Panc1 (cell line): ENCODE results near the gene RAP2B. TPM values are rescaled to one million over a fixed set of nuclear protein-coding genes. Genes with fewer than 3 reads are reported as not detected.

ENCODE experiments used
- ATAC-seq: fragments of 200-7000 bp; cut with Tn5 transposase; 2 replicates; pipeline ENCODE4 v1.9.1; 2020; ENCODE audit warnings: mild to moderate bottlenecking, moderate library complexity
- BruUV-seq: library from RNA; stranded (reverse); fragments of 400-500 nt; replicated peaks from 2 replicates; lab custom pipeline; 2021; lab: Mats Ljungman, UMichigan
- CTCF ChIA-PET: fragments of 300-600 bp; sonication (Branson Sonifier 250); formaldehyde crosslinking; loops from one replicate; lab custom pipeline; 2022; ENCODE audit warnings: antibody characterized with exemption; lab: Charles Lee
- POLR2A ChIA-PET: fragments of 300-600 bp; sonication (Branson Sonifier 250); formaldehyde crosslinking; loops from one replicate; lab custom pipeline; 2022; ENCODE audit warnings: antibody characterized with exemption; lab: Charles Lee
- DNase-seq: peaks from one replicate; pipeline ENCODE4 v3.0.0-alpha.2; 2010; ENCODE audit warnings: low read depth, low spot score
- H3K27ac ChIP-seq: 2 replicates; pipeline ENCODE4 v1.5.1; 2011; ENCODE audit warnings: mild to moderate bottlenecking, low read length, inconsistent platforms
- H3K27me3 ChIP-seq: fragments of 200-500 bp; sonication (Bioruptor generic); 2 replicates; pipeline ENCODE4 v1.6.0; 2014; ENCODE audit warnings: low read length, inconsistent platforms; ENCODE audit not compliant: control insufficient read depth, insufficient read depth
- H3K36me3 ChIP-seq: fragments of 200-500 bp; sonication (Bioruptor generic); 2 replicates; pipeline ENCODE4 v1.5.1; 2014; ENCODE audit warnings: inconsistent platforms, mild to moderate bottlenecking, low read length, moderate library complexity; ENCODE audit not compliant: control insufficient read depth, insufficient read depth
- H3K4me1 ChIP-seq: 2 replicates; pipeline ENCODE4 v1.5.1; 2011; ENCODE audit warnings: inconsistent platforms, mild to moderate bottlenecking, low read length, moderate library complexity; ENCODE audit not compliant: control insufficient read depth, insufficient read depth
- H3K4me3 ChIP-seq, 2 experiments: 2 replicates each; pipeline ENCODE4 v1.5.1; 2011 to 2012; ENCODE audit warnings: low read depth in 2 of 2, low read length in 2 of 2, mild to moderate bottlenecking in 2 of 2, inconsistent platforms in 1 of 2, moderate library complexity in 1 of 2
- H3K9me3 ChIP-seq: fragments of 200-500 bp; sonication (Bioruptor generic); 2 replicates; pipeline ENCODE4 v1.5.1; 2014; ENCODE audit warnings: low read depth, mild to moderate bottlenecking, inconsistent platforms, low read length, moderate library complexity; ENCODE audit not compliant: control insufficient read depth, insufficient read depth
- POLR2AphosphoS5 ChIP-seq: IDR thresholded peaks from 2 replicates; pipeline ENCODE4 v1.6.1; 2012; ENCODE audit warnings: mild to moderate bottlenecking, low read depth, low read length, moderate library complexity
- SIN3A ChIP-seq: IDR thresholded peaks from 2 replicates; pipeline ENCODE4 v1.6.1; 2012; ENCODE audit warnings: low read depth, mild to moderate bottlenecking, low read length, moderate library complexity, borderline replicate concordance; ENCODE audit not compliant: insufficient read depth
- TCF7L2 ChIP-seq: IDR thresholded peaks from 2 replicates; pipeline ENCODE4 v1.6.1; 2011; ENCODE audit warnings: mild to moderate bottlenecking, low read depth, low read length, inconsistent platforms
- in situ Hi-C: cut with HindIII; loops from 2 replicates; pipeline ENCODE4 v1.10.0; 2016; ENCODE audit warnings: low sequenced_read_pairs, low pct_unique_long_range_greater_than_20kb
- intact Hi-C: fragments of 100-400 bp; cut with micrococcal nuclease; formaldehyde crosslinking; loops from one replicate; pipeline ENCODE4 v1.10.0; 2022; ENCODE audit not compliant: unreplicated experiment
- total RNA-seq: library from RNA; stranded (reverse); gene quantifications from one replicate; pipeline ENCODE4 v1.2.1, GENCODE V29; 2021; ENCODE audit not compliant: unreplicated experiment
- TF ChIP-seq, protein P1 (sequence below), 2 experiments: IDR thresholded peaks; 2 replicates each; pipeline ENCODE4 v1.6.1; 2011 to 2012; ENCODE audit warnings: low read depth in 2 of 2, control low read depth in 1 of 2, low read length in 1 of 2, mild to moderate bottlenecking in 1 of 2, moderate library complexity in 1 of 2; ENCODE audit not compliant: insufficient read depth in 1 of 2
- TF ChIP-seq, protein P2 (sequence below): fragments of 450-650 bp; IDR thresholded peaks from 2 replicates; pipeline ENCODE4 v1.5.1; 2017; ENCODE audit warnings: mild to moderate bottlenecking

RAP2B gene
- total RNA-seq, 1 experiment from 2014 or later: 14.7 TPM

DNA sequence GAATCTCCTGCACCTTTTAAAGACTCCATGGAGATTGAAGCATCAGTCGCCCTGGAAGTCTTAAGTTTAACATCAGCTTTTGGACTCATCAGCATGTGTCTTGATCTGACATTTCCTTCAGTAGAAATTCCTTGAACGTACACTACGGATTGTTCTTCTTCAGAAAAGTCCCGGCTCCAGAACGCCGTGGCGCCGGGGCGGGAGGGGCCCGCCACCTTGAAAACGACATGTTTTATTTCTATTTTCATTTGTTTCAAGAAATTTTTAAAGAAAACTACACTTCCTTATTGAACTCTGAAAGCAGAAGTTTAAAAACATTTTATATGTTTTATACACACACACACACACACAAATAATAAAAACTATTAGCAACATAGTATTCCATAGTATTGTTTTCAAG lies 32.6 kb upstream of the RAP2B start:
- in situ Hi-C loops (no loop called here), intact Hi-C loops (no loop called here)
- Histone ChIP-seq H3K4me1 (peaks cover 3% of the 10 kb centered on the region; the same call in 1 of the 2 replicates), H3K9me3 (no peaks in the 10 kb centered on the region), H3K36me3 (no peaks in the 10 kb centered on the region), H3K27me3 (no peaks in the 10 kb centered on the region), H3K4me3 (no peak overlapping the region), H3K27ac (no peak overlapping the region)
- TF ChIP-seq, protein P1, sequence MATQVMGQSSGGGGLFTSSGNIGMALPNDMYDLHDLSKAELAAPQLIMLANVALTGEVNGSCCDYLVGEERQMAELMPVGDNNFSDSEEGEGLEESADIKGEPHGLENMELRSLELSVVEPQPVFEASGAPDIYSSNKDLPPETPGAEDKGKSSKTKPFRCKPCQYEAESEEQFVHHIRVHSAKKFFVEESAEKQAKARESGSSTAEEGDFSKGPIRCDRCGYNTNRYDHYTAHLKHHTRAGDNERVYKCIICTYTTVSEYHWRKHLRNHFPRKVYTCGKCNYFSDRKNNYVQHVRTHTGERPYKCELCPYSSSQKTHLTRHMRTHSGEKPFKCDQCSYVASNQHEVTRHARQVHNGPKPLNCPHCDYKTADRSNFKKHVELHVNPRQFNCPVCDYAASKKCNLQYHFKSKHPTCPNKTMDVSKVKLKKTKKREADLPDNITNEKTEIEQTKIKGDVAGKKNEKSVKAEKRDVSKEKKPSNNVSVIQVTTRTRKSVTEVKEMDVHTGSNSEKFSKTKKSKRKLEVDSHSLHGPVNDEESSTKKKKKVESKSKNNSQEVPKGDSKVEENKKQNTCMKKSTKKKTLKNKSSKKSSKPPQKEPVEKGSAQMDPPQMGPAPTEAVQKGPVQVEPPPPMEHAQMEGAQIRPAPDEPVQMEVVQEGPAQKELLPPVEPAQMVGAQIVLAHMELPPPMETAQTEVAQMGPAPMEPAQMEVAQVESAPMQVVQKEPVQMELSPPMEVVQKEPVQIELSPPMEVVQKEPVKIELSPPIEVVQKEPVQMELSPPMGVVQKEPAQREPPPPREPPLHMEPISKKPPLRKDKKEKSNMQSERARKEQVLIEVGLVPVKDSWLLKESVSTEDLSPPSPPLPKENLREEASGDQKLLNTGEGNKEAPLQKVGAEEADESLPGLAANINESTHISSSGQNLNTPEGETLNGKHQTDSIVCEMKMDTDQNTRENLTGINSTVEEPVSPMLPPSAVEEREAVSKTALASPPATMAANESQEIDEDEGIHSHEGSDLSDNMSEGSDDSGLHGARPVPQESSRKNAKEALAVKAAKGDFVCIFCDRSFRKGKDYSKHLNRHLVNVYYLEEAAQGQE (IDR thresholded peaks at IDR 0.05; ENCODE audit: insufficient read depth in 1 of 2, low read depth in 2 of 2, low read length in 1 of 2): no peak
- TF ChIP-seq, protein P2, sequence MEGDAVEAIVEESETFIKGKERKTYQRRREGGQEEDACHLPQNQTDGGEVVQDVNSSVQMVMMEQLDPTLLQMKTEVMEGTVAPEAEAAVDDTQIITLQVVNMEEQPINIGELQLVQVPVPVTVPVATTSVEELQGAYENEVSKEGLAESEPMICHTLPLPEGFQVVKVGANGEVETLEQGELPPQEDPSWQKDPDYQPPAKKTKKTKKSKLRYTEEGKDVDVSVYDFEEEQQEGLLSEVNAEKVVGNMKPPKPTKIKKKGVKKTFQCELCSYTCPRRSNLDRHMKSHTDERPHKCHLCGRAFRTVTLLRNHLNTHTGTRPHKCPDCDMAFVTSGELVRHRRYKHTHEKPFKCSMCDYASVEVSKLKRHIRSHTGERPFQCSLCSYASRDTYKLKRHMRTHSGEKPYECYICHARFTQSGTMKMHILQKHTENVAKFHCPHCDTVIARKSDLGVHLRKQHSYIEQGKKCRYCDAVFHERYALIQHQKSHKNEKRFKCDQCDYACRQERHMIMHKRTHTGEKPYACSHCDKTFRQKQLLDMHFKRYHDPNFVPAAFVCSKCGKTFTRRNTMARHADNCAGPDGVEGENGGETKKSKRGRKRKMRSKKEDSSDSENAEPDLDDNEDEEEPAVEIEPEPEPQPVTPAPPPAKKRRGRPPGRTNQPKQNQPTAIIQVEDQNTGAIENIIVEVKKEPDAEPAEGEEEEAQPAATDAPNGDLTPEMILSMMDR: no peak
- no peak for TF ChIP-seq TCF7L2
- no peak for TF ChIP-seq POLR2AphosphoS5
- no peak for TF ChIP-seq SIN3A
- DNase-seq (no peak), ATAC-seq (no peak)
- ChIA-PET POLR2A (no interaction called here), CTCF (no interaction called here)
- no TSS peak for BruUV-seq

DNA sequence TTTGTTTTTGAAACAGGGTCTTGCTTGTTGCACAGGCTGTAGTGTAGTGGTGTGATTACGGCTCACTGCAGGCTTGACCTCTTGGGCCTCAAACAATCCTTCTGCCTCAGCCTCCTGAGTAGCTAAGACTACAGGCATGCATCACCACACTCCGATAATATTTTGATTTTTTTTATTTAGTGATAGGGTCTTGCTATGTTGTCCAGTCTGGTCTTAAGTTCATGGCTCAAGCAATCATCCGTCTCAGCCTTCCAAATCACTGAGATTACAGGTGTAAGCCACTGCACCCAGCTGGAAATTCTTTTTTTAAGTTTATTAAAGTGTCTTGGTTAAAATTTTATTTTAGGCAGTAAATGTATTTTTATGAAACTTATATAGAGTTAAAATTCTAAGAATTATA lies 32.2 kb upstream of the RAP2B start:
- DNase-seq: no peak
- in situ Hi-C loops (no loop called here), intact Hi-C loops (no loop called here)
- TF ChIP-seq POLR2AphosphoS5 (no peak), TCF7L2 (no peak), SIN3A (no peak)
- TF ChIP-seq, protein P1 (IDR thresholded peaks at IDR 0.05; ENCODE audit: insufficient read depth in 1 of 2, low read depth in 2 of 2, low read length in 1 of 2): no peak
- TF ChIP-seq, protein P2: no peak
- ATAC-seq: no peak
- Histone ChIP-seq H3K27ac (no peak overlapping the region), H3K9me3 (no peaks in the 10 kb centered on the region), H3K36me3 (no peaks in the 10 kb centered on the region), H3K27me3 (no peaks in the 10 kb centered on the region), H3K4me3 (no peak overlapping the region), H3K4me1 (peaks cover 3% of the 10 kb centered on the region; the same call in 1 of the 2 replicates)
- no TSS peak for BruUV-seq
- ChIA-PET POLR2A (no interaction called here), CTCF (no interaction called here)
